ENCODE measurements around the gene CD1C.
"Not testable (repeated sequence)": the region's sequence is repeated elsewhere in the genome, so short reads cannot be mapped to it uniquely, and the experiment has no call there.

CD1C gene

GRCh38 chr1:158289811-158290210, at the start of gene CD1C:
Gene CD1C, plus strand, starts transcription at chr1:158289923. Its CDS starts 142 bp downstream, at chr1:158290065.
- DNase-seq = no peak

- DNase-seq = no peak
Measured at GRCh38 chr1:158246650-158247049, 43.1 kb upstream of the CD1C start.

- DNase-seq = no peak
Measured at GRCh38 chr1:158248118-158248517, 41.6 kb upstream of the CD1C start.

- DNase-seq = no peak
Measured at GRCh38 chr1:158248771-158249170, 41.0 kb upstream of the CD1C start.

- DNase-seq = no peak
Measured at GRCh38 chr1:158249646-158250045, 40.1 kb upstream of the CD1C start.

GRCh38 chr1:158251163-158251562, 38.6 kb upstream of the CD1C start:
- DNase-seq = no peak

- DNase-seq = no peak
Measured at GRCh38 chr1:158255656-158256055, 34.1 kb upstream of the CD1C start.

- DNase-seq = not testable (repeated sequence)
Measured at GRCh38 chr1:158256747-158257146, 33.0 kb upstream of the CD1C start.

GRCh38 chr1:158257888-158258287, 31.8 kb upstream of the CD1C start:
- DNase-seq = no peak

GRCh38 chr1:158259117-158259516, 30.6 kb upstream of the CD1C start:
- DNase-seq = no peak

GRCh38 chr1:158272681-158273080, 17.0 kb upstream of the CD1C start:
- DNase-seq = no peak

GRCh38 chr1:158274797-158275196, 14.9 kb upstream of the CD1C start:
- no peak for DNase-seq

- DNase-seq = not testable (repeated sequence)
Measured at GRCh38 chr1:158282421-158282820, 7.3 kb upstream of the CD1C start.

- no peak for DNase-seq
Measured at GRCh38 chr1:158283965-158284364, 5.8 kb upstream of the CD1C start.

GRCh38 chr1:158285756-158286241, 3.9 kb upstream of the CD1C start:
- peak; percentile 49 for DNase-seq

GRCh38 chr1:158286487-158286886, 3.2 kb upstream of the CD1C start:
- DNase-seq = no peak

- no peak for DNase-seq
Measured at GRCh38 chr1:158286941-158287346, 2.8 kb upstream of the CD1C start.

GRCh38 chr1:158290321-158290844, 660 bp downstream of the CD1C start:
- DNase-seq = no peak

- no peak for DNase-seq
Measured at GRCh38 chr1:158295791-158296190, 6.1 kb downstream of the CD1C start.

- no peak for DNase-seq
Measured at GRCh38 chr1:158310623-158311022, 20.9 kb downstream of the CD1C start.

- DNase-seq = no peak
Measured at GRCh38 chr1:158311066-158311465, 21.3 kb downstream of the CD1C start.

- DNase-seq = no peak
Measured at GRCh38 chr1:158323866-158324265, 34.1 kb downstream of the CD1C start.

- no peak for DNase-seq
Measured at GRCh38 chr1:158324395-158324794, 34.7 kb downstream of the CD1C start.

GRCh38 chr1:158327481-158327880, 37.8 kb downstream of the CD1C start:
- DNase-seq = no peak

- DNase-seq = no peak
Measured at GRCh38 chr1:158328426-158328825, 38.7 kb downstream of the CD1C start.
